WERI-Rb-1 (cell line): ENCODE results near the gene CMTM5.

ENCODE experiments used
- DNase-seq: peaks from one replicate; pipeline ENCODE4 v3.0.0-alpha.2; 2020
- H3K27ac ChIP-seq: fragments of 250-450 bp; sonication (Bioruptor Pico); 2 replicates; pipeline ENCODE4 v1.5.1; 2020; ENCODE audit warnings: mild to moderate bottlenecking, moderate library complexity
- H3K27me3 ChIP-seq: fragments of 250-450 bp; sonication (Bioruptor Pico); 2 replicates; pipeline ENCODE4 v1.5.1; 2021; ENCODE audit warnings: mild to moderate bottlenecking, low read depth, moderate library complexity; ENCODE audit not compliant: insufficient read depth, severe bottlenecking
- H3K36me3 ChIP-seq: fragments of 250-450 bp; sonication (Bioruptor Pico); 2 replicates; pipeline ENCODE4 v1.5.1; 2020; ENCODE audit warnings: mild to moderate bottlenecking, moderate library complexity
- H3K4me3 ChIP-seq: 2 replicates; pipeline ENCODE4 v1.5.1; 2011; ENCODE audit warnings: low read depth, mild to moderate bottlenecking, control low read depth, low read length
- H3K9me3 ChIP-seq: fragments of 250-450 bp; sonication (Bioruptor Pico); 2 replicates; pipeline ENCODE4 v1.5.1; 2021; ENCODE audit warnings: mild to moderate bottlenecking, moderate library complexity; ENCODE audit not compliant: severe bottlenecking
- CTCF ChIP-seq: IDR thresholded peaks from 2 replicates; pipeline ENCODE4 v1.5.1; 2011; ENCODE audit warnings: low read depth, mild to moderate bottlenecking, control low read depth, inconsistent platforms, low read length

CMTM5 gene

GRCh38 chr14:23371865-23372264 is 5.0 kb upstream of the CMTM5 start:
- Histone ChIP-seq H3K36me3 (no peaks in the 10 kb centered on the region), H3K27ac (no peak overlapping the region), H3K27me3 (no peaks in the 10 kb centered on the region), H3K4me3 (no peak overlapping the region), H3K9me3 (no peaks in the 10 kb centered on the region)
- TF ChIP-seq CTCF, result no peak
- no peak for DNase-seq

- Histone ChIP-seq H3K27ac (no peak within 1 kb of the TSS), H3K9me3 (no peaks in the 10 kb centered on the region), H3K27me3 (no peaks in the 10 kb centered on the region), H3K36me3 (no peaks in the 10 kb centered on the region), H3K4me3 (no peak within 1 kb of the TSS)
- DNase-seq, result no peak
- no peak for TF ChIP-seq CTCF
Measured at GRCh38 chr14:23372509-23372908, 4.3 kb upstream of the CMTM5 start, which contains the start of gene IL25. Gene IL25 (plus strand): TSS chr14:23372809.

GRCh38 chr14:23373041-23373440 is 3.8 kb upstream of the CMTM5 start:
- no peak overlapping the region for H3K4me3 ChIP-seq
- TF ChIP-seq CTCF, result no peak
- no peaks in the 10 kb centered on the region for H3K36me3 ChIP-seq
- no peak for DNase-seq
- H3K27me3 ChIP-seq, result no peaks in the 10 kb centered on the region
- no peaks in the 10 kb centered on the region for H3K9me3 ChIP-seq
- no peak overlapping the region for H3K27ac ChIP-seq

GRCh38 chr14:23375527-23376251 is 1.2 kb upstream of the CMTM5 start:
- Histone ChIP-seq H3K9me3 (no peaks in the 10 kb centered on the region), H3K27me3 (no peaks in the 10 kb centered on the region)
- TF ChIP-seq CTCF, result no peak

GRCh38 chr14:23377198-23377550 is 328 bp downstream of the CMTM5 start:
- Histone ChIP-seq H3K27ac (no peak overlapping the region), H3K27me3 (no peaks in the 10 kb centered on the region), H3K4me3 (no peak overlapping the region), H3K36me3 (no peaks in the 10 kb centered on the region), H3K9me3 (no peaks in the 10 kb centered on the region)
- no peak for DNase-seq
- TF ChIP-seq CTCF, result no peak

More at GRCh38 chr14:23375527-23376251, 1.2 kb upstream of the CMTM5 start:
- H3K27ac ChIP-seq, result no peak overlapping the region
- DNase-seq, result no peak
- H3K36me3 ChIP-seq, result no peaks in the 10 kb centered on the region
- H3K4me3 ChIP-seq, result no peak overlapping the region
